Adrenal gland (tissue), 12 donors: ENCODE results near the gene CSNK2B. TPM values are rescaled to one million over a fixed set of nuclear protein-coding genes. Genes with fewer than 3 reads are reported as not detected.

Experiments used
- DNase-seq, 7 donors: peaks; one replicate each; pipeline ENCODE4 v3.0.0-alpha.2; 2019 to 2020
- H3K27ac ChIP-seq, 5 donors: fragments of 200-600 bp; sonication (generic) in 4 of 5; 1 replicate in 3 of 5; 2 replicates in 2 of 5; pipeline versions ENCODE4 v1.5.1 to v1.8.0; 2016 to 2020; ENCODE audit warnings: mild to moderate bottlenecking in 1 of 5
- H3K27me3 ChIP-seq: fragments of 200-600 bp; 2 replicates; pipeline ENCODE4 v1.8.0; 2021
- H3K36me3 ChIP-seq, 2 donors: fragments of 200-600 bp; replicated peaks in 1 of 2; 1 replicate in 1 of 2; 2 replicates in 1 of 2; pipeline versions ENCODE4 v1.5.1 to v1.8.0; 2018 to 2022
- H3K4me1 ChIP-seq, 2 donors: fragments of 200-600 bp; replicated peaks in 1 of 2; 1 replicate in 1 of 2; 2 replicates in 1 of 2; pipeline versions ENCODE4 v1.5.1 to v1.8.0; 2018 to 2021
- H3K4me3 ChIP-seq, 4 donors: fragments of 200-600 bp; sonication (generic) in 3 of 4; one replicate each; pipeline ENCODE4 v1.5.1; 2016 to 2018
- H3K9me3 ChIP-seq, 3 donors: fragments of 200-600 bp; sonication (generic) in 1 of 3; replicated peaks in 1 of 3; 1 replicate in 2 of 3; 2 replicates in 1 of 3; pipeline versions ENCODE4 v1.5.1 to v1.8.0; 2016 to 2021
- POLR2A ChIP-seq, 2 donors: fragments of 450-650 bp; IDR thresholded peaks; one replicate each; pipeline ENCODE4 v1.6.1; 2017; ENCODE audit warnings: antibody characterized with exemption in 2 of 2, mild to moderate bottlenecking in 2 of 2, moderate library complexity in 1 of 2
- WGBS, 4 donors: extraction: QIAGEN DNeasy Blood & Tissue Kit in 2 of 4; methylation state at CpG; one replicate each; pipeline versions ENCODE4 v1.1.5 to v1.1.7; 2013 to 2017; 5-methylcytosine and 5-hydroxymethylcytosine counted together
- intact Hi-C, 2 donors: fragments of 100-400 bp; cut with DNase I; formaldehyde crosslinking; loops; one replicate each; pipeline versions ENCODE4 v1.14.1 to v1.15.0; 2022 to 2023
- polyA plus RNA-seq, 3 donors: library from polyadenylated mRNA; stranded (reverse); fragments of 200-250 nt in 2 of 3; fragments of 350-450 nt in 1 of 3; fragmentation: Illumina TruSeq in 1 of 3; extraction: RNeasy Lipid Tissue Mini Kit (QIAGEN cat#74804) in 1 of 3; gene quantifications; one replicate each; pipeline ENCODE4 v1.2.3, GENCODE V29; 2013 to 2014
- total RNA-seq, 9 donors: library from RNA; depleted of rRNA in 4 of 9; stranded (reverse); fragments of >200 nt in 4 of 9; fragments of 120-200 nt in 1 of 9; fragmentation: NEBNext Ultra II Directional in 1 of 9; extraction: Animal tissue kit (Norgen Biotek cat#: 25700) in 1 of 9; gene quantifications; one replicate each; pipeline versions ENCODE4 v1.1.0 to v1.2.4, GENCODE V29; 2013 to 2023
- TF ChIP-seq, protein P1 (sequence below), 6 experiments: fragments of 450-650 bp in 4 of 6; fragments of 200-600 bp in 2 of 6; sonication (generic) in 1 of 6; IDR thresholded peaks; 1 replicate in 5 of 6; 2 replicates in 1 of 6; pipeline versions ENCODE4 v1.5.1 to v1.8.0; 2016 to 2021; ENCODE audit warnings: antibody characterized with exemption in 6 of 6, mild to moderate bottlenecking in 2 of 6, moderate library complexity in 1 of 6
- donor health status: healthy with polysubstance abuse.
- donor health status: Bipolar disorder and iron deficiency.
- donor health status: DM: yes; HTN: yes; CAD: no.
- donor health status: DM: no; HTN: no; CAD: no.
- donor health status: DM: no; HTN: no; CAD: no.
- donor health status: DM: yes; HTN: yes; CAD: no.

Gene CSNK2B
- total and polyA plus RNA-seq, 12 donors, result 142 to 324 (median 206) TPM

DNA sequence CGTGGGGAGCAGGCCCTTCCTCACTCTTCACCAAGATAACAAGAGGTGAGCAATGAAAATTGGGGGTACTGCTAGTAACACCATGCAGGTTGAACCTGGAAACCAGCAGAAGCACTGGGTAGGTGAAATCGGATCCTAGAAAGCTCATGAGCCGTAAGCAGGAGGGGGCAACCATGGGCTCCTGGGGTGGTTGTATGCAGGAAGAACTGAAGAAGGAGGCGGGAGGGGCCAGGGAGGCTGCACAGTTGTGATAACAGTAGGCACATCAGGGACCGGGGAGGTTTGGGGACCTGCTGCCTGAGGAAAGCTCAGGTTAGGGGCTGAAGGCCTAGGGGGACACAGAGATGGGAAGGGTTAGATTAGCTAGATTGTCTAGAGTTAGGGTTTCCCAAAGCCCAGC lies 20.6 kb downstream of the CSNK2B start:
- Histone ChIP-seq H3K27ac (no peak overlapping the region), H3K27me3 (no peaks in the 10 kb centered on the region), H3K36me3 (peaks cover 0 to 58% of the 10 kb centered on the region in 2 donors), H3K4me1 (no peaks in the 10 kb centered on the region), H3K4me3 (no peak overlapping the region), H3K9me3 (no peaks in the 10 kb centered on the region)
- 73 to 93% (median 92%) methylated on average over 5 of the region's 5 CpGs for WGBS, 4 donors
- DNase-seq, result no peak
- no peak for TF ChIP-seq POLR2A (IDR thresholded peaks at IDR 0.05)
- TF ChIP-seq, protein P1, sequence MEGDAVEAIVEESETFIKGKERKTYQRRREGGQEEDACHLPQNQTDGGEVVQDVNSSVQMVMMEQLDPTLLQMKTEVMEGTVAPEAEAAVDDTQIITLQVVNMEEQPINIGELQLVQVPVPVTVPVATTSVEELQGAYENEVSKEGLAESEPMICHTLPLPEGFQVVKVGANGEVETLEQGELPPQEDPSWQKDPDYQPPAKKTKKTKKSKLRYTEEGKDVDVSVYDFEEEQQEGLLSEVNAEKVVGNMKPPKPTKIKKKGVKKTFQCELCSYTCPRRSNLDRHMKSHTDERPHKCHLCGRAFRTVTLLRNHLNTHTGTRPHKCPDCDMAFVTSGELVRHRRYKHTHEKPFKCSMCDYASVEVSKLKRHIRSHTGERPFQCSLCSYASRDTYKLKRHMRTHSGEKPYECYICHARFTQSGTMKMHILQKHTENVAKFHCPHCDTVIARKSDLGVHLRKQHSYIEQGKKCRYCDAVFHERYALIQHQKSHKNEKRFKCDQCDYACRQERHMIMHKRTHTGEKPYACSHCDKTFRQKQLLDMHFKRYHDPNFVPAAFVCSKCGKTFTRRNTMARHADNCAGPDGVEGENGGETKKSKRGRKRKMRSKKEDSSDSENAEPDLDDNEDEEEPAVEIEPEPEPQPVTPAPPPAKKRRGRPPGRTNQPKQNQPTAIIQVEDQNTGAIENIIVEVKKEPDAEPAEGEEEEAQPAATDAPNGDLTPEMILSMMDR (IDR thresholded peaks at IDR 0.05), result no peak
- intact Hi-C loops, result loop anchor here (5.0 to 10.0 kb wide), 2 partner anchors 148 to 151 kb away; no protein-coding TSS in a partner anchor

DNA sequence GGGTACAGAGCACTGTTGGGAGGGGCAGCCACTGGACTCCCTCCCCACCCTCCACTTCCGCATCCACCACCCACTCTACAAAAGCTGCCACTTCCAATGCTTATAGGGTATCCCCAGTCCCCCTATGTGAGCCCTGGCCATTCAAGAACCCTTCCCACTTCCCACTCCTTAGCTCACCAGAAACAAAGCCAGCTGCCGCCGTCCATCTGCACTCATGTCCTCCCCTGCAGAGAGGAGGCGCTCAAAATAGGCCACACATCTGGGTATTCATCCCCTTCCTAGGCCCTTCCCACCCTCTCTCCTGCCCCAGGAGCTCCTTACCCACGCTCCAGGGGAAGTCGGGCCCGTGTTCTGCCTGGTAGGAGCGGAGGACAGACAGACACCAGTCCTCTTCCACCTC lies 21.4 kb downstream of the CSNK2B start:
- 88 to 95% (median 90%) methylated on average over 8 of the region's 8 CpGs for WGBS, 4 donors
- no peaks in the 10 kb centered on the region for H3K27me3 ChIP-seq
- H3K36me3 ChIP-seq, result peaks cover 0 to 67% of the 10 kb centered on the region in 2 donors
- intact Hi-C loops, result loop anchor here (5.0 to 10.0 kb wide), 2 partner anchors 147 to 150 kb away; no protein-coding TSS in a partner anchor
- TF ChIP-seq, protein P1 (IDR thresholded peaks at IDR 0.05), result no peak
- no peak for TF ChIP-seq POLR2A (IDR thresholded peaks at IDR 0.05)
- no peak overlapping the region for H3K27ac ChIP-seq
- no peak for DNase-seq
- no peak overlapping the region for H3K4me3 ChIP-seq
- H3K9me3 ChIP-seq, result no peaks in the 10 kb centered on the region
- H3K4me1 ChIP-seq, result no peaks in the 10 kb centered on the region

DNA sequence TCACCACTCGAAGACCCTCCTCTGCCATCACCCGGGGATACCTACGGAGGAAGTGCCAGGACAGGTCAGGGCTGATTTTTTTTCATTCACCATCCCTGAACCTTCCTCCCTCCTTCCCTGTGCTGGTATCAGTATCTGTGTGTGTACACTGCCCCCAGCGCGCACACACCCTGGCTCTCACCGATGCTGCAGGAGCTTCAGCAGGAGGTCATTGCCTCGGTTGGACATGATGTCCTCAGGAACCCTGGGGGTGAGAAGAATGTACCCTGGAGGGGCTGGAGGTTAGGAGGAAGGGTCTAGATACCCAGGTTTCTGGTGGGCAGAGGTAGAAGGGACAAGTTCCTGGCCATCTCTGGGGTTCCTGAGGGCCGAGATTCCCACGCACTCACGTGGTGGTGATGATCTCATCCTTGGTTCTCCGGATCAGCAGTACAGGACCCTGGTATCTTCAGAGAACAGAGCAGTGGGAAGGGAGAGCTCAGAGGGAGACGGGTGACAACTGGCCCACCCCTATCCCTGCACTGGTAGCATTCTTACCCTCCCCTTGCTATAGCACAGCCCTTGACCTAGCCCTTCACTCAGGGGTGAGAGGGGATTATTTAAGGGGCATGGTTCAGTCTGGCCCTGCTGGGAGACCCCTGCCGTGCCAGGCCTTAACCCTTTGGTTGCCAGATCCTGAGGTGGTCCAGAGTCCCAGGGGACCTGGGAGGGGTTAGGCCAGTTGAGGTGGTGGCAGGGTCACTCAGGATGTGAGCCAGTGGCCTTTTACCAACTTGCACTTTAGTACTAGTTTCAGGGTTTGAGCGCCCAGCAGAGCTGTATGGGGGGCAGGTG lies 22.2 kb downstream of the CSNK2B start:
- no peaks in the 10 kb centered on the region for H3K4me1 ChIP-seq
- peaks cover 0 to 73% of the 10 kb centered on the region in 2 donors for H3K36me3 ChIP-seq
- H3K9me3 ChIP-seq, result no peaks in the 10 kb centered on the region
- no peak overlapping the region for H3K4me3 ChIP-seq
- intact Hi-C loops, result loop anchor here (5.0 to 10.0 kb wide), 2 partner anchors 147 to 149 kb away; no protein-coding TSS in a partner anchor
- no peak for DNase-seq
- no peak for TF ChIP-seq POLR2A (IDR thresholded peaks at IDR 0.05)
- TF ChIP-seq, protein P1 (IDR thresholded peaks at IDR 0.05), result no peak
- H3K27me3 ChIP-seq, result no peaks in the 10 kb centered on the region
- H3K27ac ChIP-seq, result no peak overlapping the region
- WGBS, 4 donors, result 83 to 86% (median 86%) methylated on average over 12 to 14 of the region's 14 CpGs

DNA sequence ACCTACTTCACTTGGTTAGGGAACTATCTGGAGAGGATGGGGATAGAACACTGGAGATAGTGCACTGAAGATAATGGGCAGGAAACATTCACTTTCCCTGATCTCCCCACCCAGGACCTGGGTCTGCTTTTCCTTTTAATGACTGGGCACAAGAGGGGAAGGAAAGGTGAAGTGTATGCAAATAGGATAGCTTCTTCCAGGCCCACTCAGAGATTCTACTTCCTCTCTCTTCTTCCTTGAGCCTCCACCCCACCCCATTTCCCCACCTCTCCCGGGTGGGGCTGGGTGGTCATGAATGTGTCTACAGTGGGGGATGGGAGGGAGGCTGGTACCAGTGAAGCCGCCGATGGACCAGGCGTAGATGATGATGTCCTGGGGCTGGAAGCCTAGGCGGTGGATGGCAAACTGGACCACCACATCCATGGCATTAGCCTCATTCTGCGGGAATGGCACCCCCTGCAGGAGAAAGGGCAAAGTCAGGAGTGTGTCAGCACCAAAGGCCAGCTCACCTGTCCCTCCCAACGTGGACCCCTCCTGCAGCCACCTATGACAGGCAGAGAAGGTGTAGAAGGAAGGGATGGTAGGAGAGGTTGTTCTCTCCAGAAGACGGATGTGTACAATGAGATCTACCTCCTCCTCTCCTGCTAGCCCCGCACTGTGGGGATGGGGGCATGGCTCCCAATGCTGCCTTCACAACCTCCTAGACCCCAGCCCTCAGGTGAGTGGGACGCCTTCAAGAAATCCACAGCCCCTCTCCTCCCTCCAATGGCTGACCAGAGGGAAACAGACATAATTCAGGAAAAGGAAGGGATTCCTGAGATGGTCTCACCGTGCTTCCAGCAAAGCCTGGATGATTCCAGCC lies 23.6 kb downstream of the CSNK2B start:
- H3K9me3 ChIP-seq, result no peaks in the 10 kb centered on the region
- H3K27me3 ChIP-seq, result no peaks in the 10 kb centered on the region
- peaks cover 0 to 87% of the 10 kb centered on the region in 2 donors for H3K36me3 ChIP-seq
- no peak for DNase-seq
- intact Hi-C loops, result loop anchor here (5.0 to 10.0 kb wide), 2 partner anchors 145 to 148 kb away; no protein-coding TSS in a partner anchor
- TF ChIP-seq, protein P1 (IDR thresholded peaks at IDR 0.05), result peak in 1 of 6 experiments; percentile 24
- no peak for TF ChIP-seq POLR2A (IDR thresholded peaks at IDR 0.05)
- no peak overlapping the region for H3K4me3 ChIP-seq
- H3K4me1 ChIP-seq, result no peaks in the 10 kb centered on the region
- WGBS, 4 donors, result 80 to 89% (median 82%) methylated on average over 8 to 11 of the region's 11 CpGs
- H3K27ac ChIP-seq, result no peak overlapping the region
